DLD1 (cell line): ENCODE results near the gene TMPRSS3.

ENCODE experiments used
- in situ Hi-C: cut with HindIII; loops from 2 replicates; pipeline ENCODE4 v1.10.0; 2017; ENCODE audit warnings: low sequenced_read_pairs

TMPRSS3 gene

GRCh38 chr21:42395905-42396651 lies at the start of gene TMPRSS3:
TSS of gene TMPRSS3 (minus strand) at chr21:42396052. CDS start at chr21:42395417, 635 bp downstream.
- in situ Hi-C loops, result no loop called here

DNA sequence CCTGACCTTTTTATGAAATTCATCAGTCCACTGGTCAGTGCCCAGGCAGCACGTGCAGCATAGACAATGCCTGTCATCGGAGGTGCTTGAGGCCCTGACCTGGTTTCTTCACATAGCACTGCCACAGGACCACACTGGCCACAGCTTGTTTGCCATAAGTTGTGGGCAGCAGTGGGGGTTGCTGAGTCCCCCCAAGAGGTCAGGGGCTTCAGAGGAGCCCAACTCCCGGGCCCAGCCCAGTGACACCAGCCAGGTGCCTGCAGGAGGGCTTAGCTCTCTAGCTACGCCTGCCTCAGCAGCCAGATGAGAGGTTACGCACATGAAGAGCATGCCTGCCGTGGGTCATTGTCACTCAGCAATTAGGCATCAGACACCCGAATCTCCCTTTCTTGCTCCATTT lies 49.5 kb upstream of the TMPRSS3 start:
- in situ Hi-C loops, result no loop called here

- in situ Hi-C loops, result no loop called here
These were observed 48.9 kb upstream of the TMPRSS3 start for GRCh38 chr21:42444745-42445059.

DNA sequence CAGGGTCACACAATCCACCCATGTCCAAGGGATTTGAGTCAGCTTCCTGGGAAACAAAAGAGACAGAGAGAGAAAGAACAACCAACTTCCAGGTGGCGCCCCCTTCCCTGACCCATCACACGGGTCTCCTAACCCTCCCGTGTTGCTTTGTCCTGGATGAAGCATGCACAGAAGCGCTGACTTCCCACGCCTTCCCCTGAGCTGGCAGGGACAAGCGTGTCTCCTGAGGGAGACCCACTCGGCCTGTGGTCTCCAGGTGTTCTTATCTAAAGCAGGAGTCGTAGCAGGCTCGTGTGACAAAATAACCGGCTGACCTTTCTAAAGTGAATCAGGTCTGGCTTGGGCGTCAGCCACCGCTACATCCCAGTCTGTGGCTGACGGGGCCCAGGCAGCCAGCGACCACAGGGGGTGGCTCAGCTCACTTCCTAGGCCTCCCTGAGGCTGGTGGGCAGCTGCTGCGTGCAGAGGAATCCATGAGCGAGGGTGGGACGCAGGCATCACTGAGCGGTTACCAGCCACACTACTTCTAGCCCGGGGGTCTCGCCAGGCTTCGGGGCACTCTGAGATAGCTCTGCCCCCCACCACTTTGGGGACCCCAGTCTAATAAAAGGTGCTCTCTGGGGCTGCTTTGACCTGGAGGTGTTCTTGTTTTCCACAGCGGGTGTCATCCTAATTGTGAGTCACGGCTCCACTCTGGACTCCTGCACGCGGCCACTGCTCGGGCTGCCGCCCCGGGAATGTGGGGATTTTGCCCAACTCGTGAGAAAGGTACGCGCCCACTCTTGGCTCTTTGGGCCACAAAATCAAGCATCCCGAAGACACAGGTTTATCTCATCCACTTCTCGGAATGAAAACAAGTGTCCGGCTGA lies 48.3 kb upstream of the TMPRSS3 start:
- in situ Hi-C loops, result no loop called here

GRCh38 chr21:42443181-42443785 lies 47.4 kb upstream of the TMPRSS3 start:
- in situ Hi-C loops, result no loop called here

DNA sequence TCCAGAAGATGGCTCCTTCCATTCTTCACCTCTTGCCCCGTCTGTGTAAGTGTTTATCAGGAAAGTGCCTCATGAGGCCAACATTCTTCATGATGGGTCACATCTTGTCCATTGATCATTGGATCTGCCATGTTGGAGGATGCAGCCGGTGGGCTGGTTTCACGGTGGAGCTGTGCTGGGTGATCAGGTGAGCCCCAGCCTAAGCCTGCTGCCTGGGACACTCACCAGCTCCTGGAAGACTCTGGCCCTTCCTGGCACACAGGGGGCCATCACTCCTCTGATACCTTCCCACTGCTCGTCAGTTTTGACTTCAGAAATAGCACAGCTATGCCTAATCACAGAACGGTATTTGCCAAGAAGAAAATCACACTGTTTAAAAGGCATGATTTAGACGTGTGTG lies 46.1 kb upstream of the TMPRSS3 start:
- in situ Hi-C loops, result no loop called here

DNA sequence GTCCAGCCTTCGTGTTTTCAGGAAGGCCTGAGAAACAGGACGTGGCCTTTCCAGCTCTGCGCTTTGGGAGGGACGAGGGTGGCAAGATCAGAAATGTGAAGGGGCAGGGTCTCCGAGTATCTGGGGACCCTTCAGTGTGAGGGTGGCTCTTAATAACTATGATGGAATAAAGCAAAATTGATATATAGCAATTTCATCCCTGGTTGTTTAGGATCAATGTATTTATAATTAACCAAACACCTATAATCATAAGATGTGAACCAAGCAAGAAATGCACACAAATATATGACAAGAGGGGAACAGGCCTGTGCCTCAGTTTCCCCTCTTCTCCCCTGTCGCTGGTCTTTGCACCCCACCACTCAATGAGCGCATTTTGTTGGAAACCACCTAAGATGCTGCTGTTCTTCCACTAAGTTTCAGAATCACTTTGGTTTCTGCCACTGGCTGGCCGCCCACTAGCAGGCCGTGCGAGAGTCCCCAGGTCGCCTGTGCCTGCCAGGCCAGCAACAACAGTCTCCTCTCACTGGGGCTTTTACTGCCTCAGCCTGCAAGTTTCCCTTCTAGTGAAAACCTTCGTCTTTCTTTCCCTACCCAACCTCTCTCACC lies 44.4 kb upstream of the TMPRSS3 start:
- in situ Hi-C loops, result no loop called here

GRCh38 chr21:42439284-42440186 lies 43.7 kb upstream of the TMPRSS3 start:
- in situ Hi-C loops, result no loop called here

DNA sequence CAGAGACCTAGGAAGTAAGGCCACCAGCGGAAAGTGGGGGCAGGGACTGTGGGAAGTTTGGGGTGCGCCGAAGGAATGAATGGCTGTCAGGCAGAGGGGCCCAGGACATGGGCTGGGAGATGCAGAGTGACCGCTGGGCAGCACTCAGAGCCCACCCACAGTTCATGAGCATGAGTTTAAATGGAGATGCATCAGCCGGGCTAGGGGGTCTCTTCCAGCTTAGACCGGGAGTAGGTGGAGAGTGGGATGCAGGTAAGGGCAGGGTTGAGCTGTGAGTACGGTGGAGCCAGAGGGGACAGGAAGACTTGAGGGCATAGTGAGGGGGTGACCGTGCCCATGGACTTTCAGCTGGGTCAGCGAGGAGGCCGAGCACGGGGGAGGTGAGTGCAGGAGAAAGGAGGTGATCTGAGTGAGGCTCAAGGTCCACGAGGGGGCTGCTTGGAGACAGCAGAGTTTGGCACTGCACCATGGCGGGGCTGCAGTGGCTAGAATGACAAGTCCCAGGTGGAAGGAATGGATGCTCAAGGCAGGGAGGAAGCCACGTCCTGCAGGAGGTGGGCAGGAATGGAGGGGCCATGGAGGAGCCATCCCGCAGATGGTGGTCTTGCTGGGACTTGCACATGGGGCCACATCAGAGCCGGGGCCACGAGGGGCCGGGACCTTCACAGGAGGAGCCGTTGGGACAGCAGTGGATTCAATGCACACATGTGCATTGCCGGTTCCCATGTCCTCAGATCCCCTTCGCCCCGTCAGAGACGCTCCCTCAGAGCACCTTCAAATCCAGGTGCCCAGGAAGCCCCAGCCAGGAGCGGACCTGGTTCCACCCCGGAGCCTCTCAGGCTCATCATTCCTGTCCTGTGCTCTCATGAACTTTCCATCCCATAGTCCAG lies 42.7 kb upstream of the TMPRSS3 start:
- in situ Hi-C loops, result no loop called here

GRCh38 chr21:42437786-42438185 lies 41.9 kb upstream of the TMPRSS3 start:
- in situ Hi-C loops, result no loop called here

- in situ Hi-C loops, result no loop called here
These were observed 41.1 kb upstream of the TMPRSS3 start for GRCh38 chr21:42436914-42437313.

DNA sequence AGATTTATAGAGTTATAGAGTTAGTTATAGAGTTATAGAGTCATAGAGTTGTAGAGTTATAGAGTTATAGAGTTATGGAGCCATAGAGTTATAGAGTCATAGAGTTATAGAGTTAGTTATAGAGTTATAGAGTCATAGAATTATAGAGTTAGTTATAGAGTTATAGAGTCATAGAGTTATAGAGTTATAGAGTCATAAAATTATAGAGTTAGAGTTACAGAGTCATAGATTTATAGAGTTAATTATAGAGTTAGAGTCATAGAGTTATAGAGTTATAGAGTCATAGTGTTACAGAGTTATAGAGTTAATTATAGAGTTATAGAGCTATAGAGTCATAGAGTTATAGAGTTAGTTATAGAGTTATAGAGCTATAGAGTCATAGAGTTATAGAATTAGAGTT lies 40.0 kb upstream of the TMPRSS3 start:
- in situ Hi-C loops, result no loop called here

GRCh38 chr21:42435401-42435800 lies 39.5 kb upstream of the TMPRSS3 start:
- in situ Hi-C loops, result no loop called here

DNA sequence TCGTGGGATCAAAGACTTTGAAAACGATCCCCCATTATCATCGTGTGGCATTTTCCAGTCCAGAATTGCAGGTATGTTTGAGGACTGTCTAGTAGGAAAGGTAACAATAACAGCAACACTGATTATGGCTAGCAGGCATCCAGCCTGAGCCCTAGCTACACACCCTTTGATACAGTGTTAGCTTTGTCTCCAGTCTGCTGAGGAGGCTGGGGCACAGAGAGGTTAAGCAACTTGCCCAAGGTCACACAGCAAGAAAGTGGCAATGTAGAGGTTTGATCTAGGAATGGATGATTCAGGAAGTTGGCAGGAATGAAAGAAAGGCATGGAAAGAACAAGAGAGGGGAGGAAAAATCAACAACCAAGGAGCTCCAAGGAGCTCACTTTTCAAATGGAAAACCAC lies 39.0 kb upstream of the TMPRSS3 start:
- in situ Hi-C loops, result no loop called here

GRCh38 chr21:42433946-42434551 lies 38.2 kb upstream of the TMPRSS3 start:
- in situ Hi-C loops, result no loop called here

DNA sequence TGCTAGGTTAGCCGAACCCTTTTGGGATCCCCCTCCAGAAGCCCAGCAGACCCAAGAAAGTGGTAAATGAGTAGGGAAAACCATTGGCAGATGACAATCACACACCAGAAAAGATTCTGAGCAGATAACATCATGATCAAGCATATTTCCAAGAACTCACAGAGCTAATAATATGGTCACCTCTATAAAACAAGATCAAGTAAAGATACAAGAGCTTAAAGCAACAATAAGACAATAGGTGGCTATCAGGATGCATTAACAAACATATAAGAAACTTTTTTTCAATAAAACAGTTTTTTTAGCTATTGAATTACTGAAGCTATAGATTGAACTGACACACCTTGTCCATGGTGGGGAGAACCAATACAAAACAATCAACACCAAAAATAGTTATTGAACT lies 36.8 kb upstream of the TMPRSS3 start:
- in situ Hi-C loops, result no loop called here

GRCh38 chr21:42431196-42431595 lies 35.3 kb upstream of the TMPRSS3 start:
- in situ Hi-C loops, result no loop called here

- in situ Hi-C loops, result no loop called here
These were observed 34.7 kb upstream of the TMPRSS3 start for GRCh38 chr21:42430521-42430920.

DNA sequence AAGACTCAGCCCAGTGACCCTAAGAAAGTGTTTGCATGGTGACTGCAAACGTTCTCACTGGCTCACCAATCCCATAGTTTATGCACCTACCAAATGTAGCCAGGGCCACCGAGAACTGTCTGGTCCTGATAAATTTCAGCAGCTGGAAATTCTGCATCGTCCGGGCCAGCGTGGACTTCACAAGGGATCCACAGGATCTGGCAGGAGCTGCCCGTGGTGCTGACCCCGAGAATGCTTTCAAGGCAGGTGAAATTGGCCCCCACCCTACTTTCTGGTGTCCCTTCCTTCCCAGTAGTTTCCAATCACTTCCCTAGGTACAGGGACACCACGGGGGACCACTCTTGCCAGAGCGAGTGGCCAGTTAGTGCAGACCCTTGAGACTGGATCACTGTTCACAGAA lies 34.0 kb upstream of the TMPRSS3 start:
- in situ Hi-C loops, result loop anchor here (10.0 kb wide), 1 partner anchor 265 kb away; no protein-coding TSS in a partner anchor
